ENCODE measurements around the gene NRG2.

Gene NRG2

GRCh38 chr5:139816566-139816965 is 226.5 kb downstream of the NRG2 start:
- Histone ChIP-seq H3K4me3 (ENCODE audit: low read depth in 1 of 2, low read length in 2 of 2) (no peak overlapping the region), H3K9me3 (ENCODE audit: control insufficient read depth in 1 of 2, low read length in 2 of 2) (no peaks in the 10 kb centered on the region), H3K4me1 (ENCODE audit: control insufficient read depth in 1 of 2, insufficient read depth in 2 of 2, low read length in 2 of 2) (no peaks in the 10 kb centered on the region), H3K9ac (ENCODE audit: low read depth in 1 of 2, low read length in 2 of 2) (no peak overlapping the region), H3K27ac (ENCODE audit: low read depth, low read length) (no peak overlapping the region), H3K27me3 (ENCODE audit: control insufficient read depth in 1 of 2, insufficient read depth in 2 of 2, low read length in 2 of 2) (peaks cover 0 to 3% of the 10 kb centered on the region in 2 donors), H3K36me3 (ENCODE audit: control insufficient read depth in 1 of 2, insufficient read depth in 2 of 2, low read length in 2 of 2) (no peaks in the 10 kb centered on the region)

- Histone ChIP-seq H3K4me3 (ENCODE audit: low read depth in 1 of 2, low read length in 2 of 2) (no peak overlapping the region), H3K27me3 (ENCODE audit: control insufficient read depth in 1 of 2, insufficient read depth in 2 of 2, low read length in 2 of 2) (peaks cover 2 to 3% of the 10 kb centered on the region in 2 donors), H3K4me1 (ENCODE audit: control insufficient read depth in 1 of 2, insufficient read depth in 2 of 2, low read length in 2 of 2) (no peaks in the 10 kb centered on the region), H3K36me3 (ENCODE audit: control insufficient read depth in 1 of 2, insufficient read depth in 2 of 2, low read length in 2 of 2) (no peaks in the 10 kb centered on the region), H3K9me3 (ENCODE audit: control insufficient read depth in 1 of 2, low read length in 2 of 2) (no peaks in the 10 kb centered on the region), H3K27ac (ENCODE audit: low read depth, low read length) (no peak overlapping the region), H3K9ac (ENCODE audit: low read depth in 1 of 2, low read length in 2 of 2) (no peak overlapping the region)
Measured at GRCh38 chr5:139814704-139815280, 228.3 kb downstream of the NRG2 start.

- Histone ChIP-seq H3K4me1 (ENCODE audit: control insufficient read depth in 1 of 2, insufficient read depth in 2 of 2, low read length in 2 of 2) (no peaks in the 10 kb centered on the region), H3K36me3 (ENCODE audit: control insufficient read depth in 1 of 2, insufficient read depth in 2 of 2, low read length in 2 of 2) (no peaks in the 10 kb centered on the region), H3K27ac (ENCODE audit: low read depth, low read length) (no peak overlapping the region), H3K9ac (ENCODE audit: low read depth in 1 of 2, low read length in 2 of 2) (no peak overlapping the region), H3K4me3 (ENCODE audit: low read depth in 1 of 2, low read length in 2 of 2) (no peak overlapping the region), H3K27me3 (ENCODE audit: control insufficient read depth in 1 of 2, insufficient read depth in 2 of 2, low read length in 2 of 2) (peaks cover 2 to 3% of the 10 kb centered on the region in 2 donors), H3K9me3 (ENCODE audit: control insufficient read depth in 1 of 2, low read length in 2 of 2) (no peaks in the 10 kb centered on the region)
Measured at GRCh38 chr5:139814191-139814601, 228.9 kb downstream of the NRG2 start.

- Histone ChIP-seq H3K4me3 (ENCODE audit: low read depth in 1 of 2, low read length in 2 of 2) (no peak overlapping the region), H3K4me1 (ENCODE audit: control insufficient read depth in 1 of 2, insufficient read depth in 2 of 2, low read length in 2 of 2) (no peaks in the 10 kb centered on the region), H3K27ac (ENCODE audit: low read depth, low read length) (no peak overlapping the region), H3K36me3 (ENCODE audit: control insufficient read depth in 1 of 2, insufficient read depth in 2 of 2, low read length in 2 of 2) (no peaks in the 10 kb centered on the region), H3K27me3 (ENCODE audit: control insufficient read depth in 1 of 2, insufficient read depth in 2 of 2, low read length in 2 of 2) (peaks cover 0 to 2% of the 10 kb centered on the region in 2 donors), H3K9me3 (ENCODE audit: control insufficient read depth in 1 of 2, low read length in 2 of 2) (no peaks in the 10 kb centered on the region), H3K9ac (ENCODE audit: low read depth in 1 of 2, low read length in 2 of 2) (no peak overlapping the region)
Measured at GRCh38 chr5:139812836-139813805, 230.0 kb downstream of the NRG2 start.

GRCh38 chr5:139812323-139812722 is 230.8 kb downstream of the NRG2 start:
- Histone ChIP-seq H3K9ac (ENCODE audit: low read depth in 1 of 2, low read length in 2 of 2) (no peak overlapping the region), H3K27me3 (ENCODE audit: control insufficient read depth in 1 of 2, insufficient read depth in 2 of 2, low read length in 2 of 2) (peaks cover 0 to 2% of the 10 kb centered on the region in 2 donors), H3K4me1 (ENCODE audit: control insufficient read depth in 1 of 2, insufficient read depth in 2 of 2, low read length in 2 of 2) (no peaks in the 10 kb centered on the region), H3K27ac (ENCODE audit: low read depth, low read length) (no peak overlapping the region), H3K36me3 (ENCODE audit: control insufficient read depth in 1 of 2, insufficient read depth in 2 of 2, low read length in 2 of 2) (no peaks in the 10 kb centered on the region), H3K4me3 (ENCODE audit: low read depth in 1 of 2, low read length in 2 of 2) (no peak overlapping the region), H3K9me3 (ENCODE audit: control insufficient read depth in 1 of 2, low read length in 2 of 2) (no peaks in the 10 kb centered on the region)

- Histone ChIP-seq H3K27ac (ENCODE audit: low read depth, low read length) (no peak overlapping the region), H3K27me3 (ENCODE audit: control insufficient read depth in 1 of 2, insufficient read depth in 2 of 2, low read length in 2 of 2) (peaks cover 0 to 2% of the 10 kb centered on the region in 2 donors), H3K4me3 (ENCODE audit: low read depth in 1 of 2, low read length in 2 of 2) (no peak overlapping the region), H3K9ac (ENCODE audit: low read depth in 1 of 2, low read length in 2 of 2) (no peak overlapping the region), H3K9me3 (ENCODE audit: control insufficient read depth in 1 of 2, low read length in 2 of 2) (no peaks in the 10 kb centered on the region), H3K4me1 (ENCODE audit: control insufficient read depth in 1 of 2, insufficient read depth in 2 of 2, low read length in 2 of 2) (no peaks in the 10 kb centered on the region), H3K36me3 (ENCODE audit: control insufficient read depth in 1 of 2, insufficient read depth in 2 of 2, low read length in 2 of 2) (no peaks in the 10 kb centered on the region)
Measured at GRCh38 chr5:139811274-139811607, 231.9 kb downstream of the NRG2 start.

- Histone ChIP-seq H3K9ac (ENCODE audit: low read depth in 1 of 2, low read length in 2 of 2) (no peak overlapping the region), H3K9me3 (ENCODE audit: control insufficient read depth in 1 of 2, low read length in 2 of 2) (no peaks in the 10 kb centered on the region), H3K36me3 (ENCODE audit: control insufficient read depth in 1 of 2, insufficient read depth in 2 of 2, low read length in 2 of 2) (no peaks in the 10 kb centered on the region), H3K27me3 (ENCODE audit: control insufficient read depth in 1 of 2, insufficient read depth in 2 of 2, low read length in 2 of 2) (peaks cover 0 to 2% of the 10 kb centered on the region in 2 donors), H3K27ac (ENCODE audit: low read depth, low read length) (no peak overlapping the region), H3K4me1 (ENCODE audit: control insufficient read depth in 1 of 2, insufficient read depth in 2 of 2, low read length in 2 of 2) (no peaks in the 10 kb centered on the region), H3K4me3 (ENCODE audit: low read depth in 1 of 2, low read length in 2 of 2) (no peak overlapping the region)
Measured at GRCh38 chr5:139810341-139811273, 232.5 kb downstream of the NRG2 start.

- Histone ChIP-seq H3K36me3 (ENCODE audit: control insufficient read depth in 1 of 2, insufficient read depth in 2 of 2, low read length in 2 of 2) (no peaks in the 10 kb centered on the region), H3K9ac (ENCODE audit: low read depth in 1 of 2, low read length in 2 of 2) (no peak overlapping the region), H3K9me3 (ENCODE audit: control insufficient read depth in 1 of 2, low read length in 2 of 2) (no peaks in the 10 kb centered on the region), H3K27ac (ENCODE audit: low read depth, low read length) (no peak overlapping the region), H3K4me1 (ENCODE audit: control insufficient read depth in 1 of 2, insufficient read depth in 2 of 2, low read length in 2 of 2) (no peaks in the 10 kb centered on the region), H3K4me3 (ENCODE audit: low read depth in 1 of 2, low read length in 2 of 2) (no peak overlapping the region), H3K27me3 (ENCODE audit: control insufficient read depth in 1 of 2, insufficient read depth in 2 of 2, low read length in 2 of 2) (peaks cover 0 to 2% of the 10 kb centered on the region in 2 donors)
Measured at GRCh38 chr5:139809331-139809810, 233.7 kb downstream of the NRG2 start.

- no peaks in the 10 kb centered on the region for H3K4me1 ChIP-seq (ENCODE audit: control insufficient read depth in 1 of 2, insufficient read depth in 2 of 2, low read length in 2 of 2)
- H3K4me3 ChIP-seq (ENCODE audit: low read depth in 1 of 2, low read length in 2 of 2): no peak overlapping the region
- H3K27ac ChIP-seq (ENCODE audit: low read depth, low read length): no peak overlapping the region
- no peak overlapping the region for H3K9ac ChIP-seq (ENCODE audit: low read depth in 1 of 2, low read length in 2 of 2)
- no peaks in the 10 kb centered on the region for H3K36me3 ChIP-seq (ENCODE audit: control insufficient read depth in 1 of 2, insufficient read depth in 2 of 2, low read length in 2 of 2)
- no peaks in the 10 kb centered on the region for H3K9me3 ChIP-seq (ENCODE audit: control insufficient read depth in 1 of 2, low read length in 2 of 2)
- H3K27me3 ChIP-seq (ENCODE audit: control insufficient read depth in 1 of 2, insufficient read depth in 2 of 2, low read length in 2 of 2): peaks cover 0 to 2% of the 10 kb centered on the region in 2 donors
Measured at GRCh38 chr5:139808481-139809330, 234.4 kb downstream of the NRG2 start.

All from duodenal mucosa (tissue), 2 donors.